ENCODE results near the gene SUSD4.

DNA sequence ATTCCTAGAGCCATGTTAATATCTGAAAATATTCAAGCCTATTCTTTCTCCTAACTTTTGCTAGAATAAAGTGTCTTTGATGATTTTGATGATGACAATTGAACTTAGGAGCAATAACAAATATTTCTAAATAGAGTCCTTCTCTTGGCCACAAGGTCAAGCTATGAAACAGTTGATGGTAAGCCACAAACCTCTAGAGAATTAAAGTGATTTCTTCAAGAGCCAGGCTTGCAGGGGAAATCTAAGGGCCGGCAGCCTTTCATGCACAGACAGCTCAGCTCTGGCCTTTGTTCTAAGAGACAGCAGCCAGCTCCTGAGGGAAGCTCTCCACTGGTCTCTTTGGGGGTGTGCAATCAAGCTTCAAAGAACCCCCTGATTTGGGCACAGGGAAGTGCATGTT is 59.0 kb downstream of the SUSD4 start:
- TF ChIP-seq, protein P1, sequence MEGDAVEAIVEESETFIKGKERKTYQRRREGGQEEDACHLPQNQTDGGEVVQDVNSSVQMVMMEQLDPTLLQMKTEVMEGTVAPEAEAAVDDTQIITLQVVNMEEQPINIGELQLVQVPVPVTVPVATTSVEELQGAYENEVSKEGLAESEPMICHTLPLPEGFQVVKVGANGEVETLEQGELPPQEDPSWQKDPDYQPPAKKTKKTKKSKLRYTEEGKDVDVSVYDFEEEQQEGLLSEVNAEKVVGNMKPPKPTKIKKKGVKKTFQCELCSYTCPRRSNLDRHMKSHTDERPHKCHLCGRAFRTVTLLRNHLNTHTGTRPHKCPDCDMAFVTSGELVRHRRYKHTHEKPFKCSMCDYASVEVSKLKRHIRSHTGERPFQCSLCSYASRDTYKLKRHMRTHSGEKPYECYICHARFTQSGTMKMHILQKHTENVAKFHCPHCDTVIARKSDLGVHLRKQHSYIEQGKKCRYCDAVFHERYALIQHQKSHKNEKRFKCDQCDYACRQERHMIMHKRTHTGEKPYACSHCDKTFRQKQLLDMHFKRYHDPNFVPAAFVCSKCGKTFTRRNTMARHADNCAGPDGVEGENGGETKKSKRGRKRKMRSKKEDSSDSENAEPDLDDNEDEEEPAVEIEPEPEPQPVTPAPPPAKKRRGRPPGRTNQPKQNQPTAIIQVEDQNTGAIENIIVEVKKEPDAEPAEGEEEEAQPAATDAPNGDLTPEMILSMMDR (IDR thresholded peaks at IDR 0.05) = no peak
- TF ChIP-seq POLR2A (IDR thresholded peaks at IDR 0.05) = no peak
- no peak for TF ChIP-seq EP300 (IDR thresholded peaks at IDR 0.05)
